Stimulated activated CD4-positive, alpha-beta T cell treated with anti-CD3 and anti-CD28 coated beads, TNF-alpha, amount 100 ng/mL, for 48 hours (primary cell): ENCODE results near the gene RUSC2.
"Not testable (repeated sequence)": the region's sequence is repeated elsewhere in the genome, so short reads cannot be mapped to it uniquely, and the experiment has no call there.

Experiments used
- DNase-seq, 3 donors: peaks; one replicate each; pipeline ENCODE4 v3.0.0-alpha.2; 2020; ENCODE audit warnings: low read depth in 3 of 3

Gene RUSC2

DNA sequence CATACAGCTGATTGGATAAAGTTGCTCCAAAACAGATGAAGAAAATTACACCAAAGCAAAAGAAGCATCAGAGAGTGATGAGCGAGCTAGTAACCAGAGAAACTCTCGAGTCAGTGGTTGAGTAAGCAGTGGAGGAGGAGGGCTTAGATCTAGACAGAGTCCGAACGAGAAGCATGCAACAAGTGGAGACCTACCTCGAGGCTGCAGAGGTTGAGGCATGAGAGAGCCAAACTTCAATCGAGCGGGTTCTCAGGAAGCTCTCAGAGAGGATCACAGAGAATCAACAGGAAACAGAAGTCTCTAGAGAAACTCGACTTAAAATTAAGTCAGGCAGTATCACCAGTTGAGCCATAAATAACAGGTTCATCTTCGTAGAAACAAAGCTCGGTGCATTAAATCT, 6.1 kb downstream of the RUSC2 start:
- DNase-seq: no peak

DNA sequence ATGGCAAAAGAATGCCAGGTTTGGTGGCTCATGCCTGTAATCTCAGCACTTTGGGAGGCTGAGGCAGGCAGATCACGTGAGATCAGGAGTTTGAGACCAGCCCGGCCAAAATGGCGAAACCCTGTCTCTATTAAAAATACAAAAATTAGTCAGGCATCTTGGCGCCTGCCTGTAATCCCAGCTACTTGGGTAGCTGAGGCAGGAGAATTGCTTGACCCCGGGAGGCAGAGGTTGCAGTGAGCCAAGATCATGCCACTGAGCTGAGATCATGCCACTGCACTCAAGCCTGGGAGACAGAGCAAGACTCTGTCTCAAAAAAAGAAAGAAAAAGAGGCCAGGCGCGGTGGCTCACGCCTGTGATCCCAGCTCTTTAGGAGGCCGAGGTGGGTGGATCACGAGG, 8.3 kb downstream of the RUSC2 start:
- not testable (repeated sequence) for DNase-seq

DNA sequence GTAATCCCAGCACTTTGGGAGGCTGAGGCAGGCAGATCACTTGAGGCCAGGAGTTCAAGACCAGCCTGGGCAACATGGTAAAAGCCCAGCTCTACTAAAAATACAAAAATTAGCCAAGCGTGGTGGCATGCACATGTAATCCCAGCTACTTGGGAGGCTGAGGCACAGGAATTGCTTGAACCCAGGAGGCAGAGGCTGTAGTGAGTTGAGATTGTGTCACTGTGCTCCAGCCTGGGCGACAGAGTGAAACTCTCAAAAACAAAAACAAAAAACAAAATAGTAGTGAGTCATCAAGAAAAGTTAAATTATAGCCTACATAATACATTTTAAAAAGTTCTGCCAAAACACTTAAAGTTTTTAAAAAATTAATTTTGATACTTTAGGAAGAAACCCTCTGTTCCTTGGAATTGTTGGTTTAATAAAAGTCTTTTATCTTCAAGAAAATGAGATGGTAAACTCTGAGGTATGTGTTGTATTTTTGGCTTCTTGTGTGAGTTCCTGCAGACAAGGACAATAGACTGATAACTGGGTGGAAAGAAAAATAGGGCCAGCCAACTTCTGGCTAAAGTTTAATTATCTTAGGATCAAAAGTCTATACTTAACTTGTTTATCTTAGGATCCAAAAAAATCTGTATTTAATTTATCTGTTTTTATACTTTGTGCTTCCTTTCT, 9.3 kb downstream of the RUSC2 start:
- no peak for DNase-seq

DNA sequence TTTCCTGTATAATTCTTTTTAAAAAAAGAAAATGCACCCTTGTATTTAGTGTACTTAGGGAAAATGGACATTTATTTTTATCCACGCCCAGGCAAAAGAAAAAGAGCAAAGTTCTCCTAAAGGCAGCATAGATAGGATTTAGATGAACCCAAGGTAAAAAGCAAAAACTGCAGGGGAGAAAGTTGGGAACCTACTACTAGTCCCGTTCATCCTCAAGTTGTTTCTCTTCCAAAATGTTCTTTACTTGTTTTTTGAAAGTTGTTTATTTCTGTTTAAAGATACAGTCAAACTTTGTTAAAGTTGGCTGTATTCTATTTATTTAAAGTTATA, 9.8 kb downstream of the RUSC2 start:
- DNase-seq: no peak

DNA sequence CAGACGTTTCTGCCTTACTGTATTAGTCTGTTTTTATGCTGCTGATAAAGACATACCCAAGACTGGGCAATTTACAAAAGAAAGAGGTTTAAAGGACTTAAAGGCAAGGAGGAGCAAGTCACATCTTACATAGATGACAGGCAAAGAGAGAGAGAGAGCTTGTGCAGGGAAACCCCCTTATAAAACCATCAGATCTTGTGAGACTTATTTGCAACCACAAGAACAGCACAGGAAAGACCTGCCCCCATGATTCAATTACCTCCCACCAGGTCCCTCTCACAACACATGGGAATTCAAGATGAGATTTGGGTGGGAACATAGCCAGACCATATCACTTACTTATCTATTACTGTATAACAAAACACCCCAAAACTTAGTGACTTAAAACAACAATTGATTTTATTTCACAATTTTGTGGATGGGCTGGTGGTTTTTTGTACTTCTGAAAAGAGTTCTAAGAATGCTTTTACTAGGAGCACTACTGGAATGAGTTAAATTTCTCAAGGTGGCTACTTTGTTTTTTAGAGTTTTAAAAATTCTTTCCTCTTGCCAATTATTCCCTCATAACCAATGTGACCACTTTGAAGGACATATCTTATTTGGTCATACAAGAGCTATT, 10.3 kb downstream of the RUSC2 start:
- DNase-seq: no peak

DNA sequence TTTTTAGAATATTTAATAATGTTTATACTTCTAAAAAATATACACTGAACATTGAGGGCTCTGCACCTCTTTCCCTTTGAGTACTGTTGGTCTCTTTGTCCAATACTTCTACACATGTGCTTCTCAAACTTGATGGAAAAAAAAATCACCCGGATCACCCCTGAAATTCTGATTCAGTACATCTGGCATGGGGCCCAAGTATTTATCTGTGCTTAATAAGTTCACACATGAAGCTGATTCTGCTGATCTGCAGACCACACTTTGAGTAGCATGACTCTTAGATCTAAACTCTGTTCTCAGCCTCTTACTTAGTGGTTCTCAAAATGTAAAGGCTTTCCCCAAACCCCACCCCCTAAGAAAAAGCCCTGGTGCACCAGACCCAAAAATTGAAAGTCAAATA, 12.0 kb downstream of the RUSC2 start:
- no peak for DNase-seq

DNA sequence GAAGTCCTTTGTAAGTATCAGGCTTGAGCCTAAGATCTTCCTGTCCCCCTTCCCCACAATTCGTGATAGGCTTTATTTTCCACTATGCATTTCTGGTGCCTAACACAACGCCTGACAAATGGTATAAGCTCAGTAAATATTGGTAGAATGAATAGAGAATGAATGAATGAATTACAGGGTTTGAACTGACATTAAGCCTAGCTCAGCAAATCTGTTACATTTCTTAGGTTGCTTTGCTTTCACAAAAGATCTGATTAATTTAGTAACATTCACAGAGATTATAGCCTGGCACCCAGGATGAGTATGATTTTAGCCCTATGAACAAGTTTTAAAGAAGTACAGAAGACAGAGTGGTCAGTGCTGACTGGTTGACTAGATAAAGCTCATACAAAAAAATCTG, 16.4 kb downstream of the RUSC2 start:
- DNase-seq: no peak

DNA sequence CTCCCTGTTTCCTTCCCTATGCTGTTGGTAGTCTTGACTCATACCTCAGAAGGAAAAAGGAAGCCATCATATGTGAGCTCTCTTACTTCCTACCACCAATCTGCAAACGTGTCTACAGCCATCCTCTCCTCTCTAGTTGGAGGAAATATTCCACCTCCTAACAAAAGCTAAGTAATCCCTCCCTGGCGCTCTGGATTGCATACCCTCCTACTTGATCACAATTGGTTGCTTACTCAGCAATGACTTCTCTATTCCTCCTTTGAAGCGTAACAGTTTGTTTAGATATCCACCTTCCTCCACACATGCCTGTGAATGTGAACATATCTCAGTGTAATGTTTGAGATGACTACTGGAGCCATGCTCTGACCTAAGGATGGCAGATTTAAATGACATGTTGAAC, 18.2 kb downstream of the RUSC2 start:
- DNase-seq: no peak

DNA sequence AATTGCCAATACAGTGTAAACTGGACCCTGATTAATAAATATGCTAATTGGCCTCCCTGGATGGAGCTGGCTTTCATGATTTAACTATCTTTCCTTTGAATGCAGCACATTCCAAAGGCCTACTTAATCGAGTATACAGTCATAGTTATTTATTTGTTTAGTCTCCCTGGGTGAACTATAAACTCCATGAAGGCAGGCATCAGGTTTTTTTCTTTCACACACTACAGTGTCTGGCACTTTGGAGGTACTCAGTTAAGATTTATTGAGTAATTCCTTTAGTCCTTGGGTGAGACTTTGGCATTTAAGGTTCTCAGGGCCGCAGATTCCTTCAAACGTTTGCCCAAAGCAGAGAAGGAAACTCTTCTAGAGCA, 20.5 kb downstream of the RUSC2 start:
- no peak for DNase-seq

DNA sequence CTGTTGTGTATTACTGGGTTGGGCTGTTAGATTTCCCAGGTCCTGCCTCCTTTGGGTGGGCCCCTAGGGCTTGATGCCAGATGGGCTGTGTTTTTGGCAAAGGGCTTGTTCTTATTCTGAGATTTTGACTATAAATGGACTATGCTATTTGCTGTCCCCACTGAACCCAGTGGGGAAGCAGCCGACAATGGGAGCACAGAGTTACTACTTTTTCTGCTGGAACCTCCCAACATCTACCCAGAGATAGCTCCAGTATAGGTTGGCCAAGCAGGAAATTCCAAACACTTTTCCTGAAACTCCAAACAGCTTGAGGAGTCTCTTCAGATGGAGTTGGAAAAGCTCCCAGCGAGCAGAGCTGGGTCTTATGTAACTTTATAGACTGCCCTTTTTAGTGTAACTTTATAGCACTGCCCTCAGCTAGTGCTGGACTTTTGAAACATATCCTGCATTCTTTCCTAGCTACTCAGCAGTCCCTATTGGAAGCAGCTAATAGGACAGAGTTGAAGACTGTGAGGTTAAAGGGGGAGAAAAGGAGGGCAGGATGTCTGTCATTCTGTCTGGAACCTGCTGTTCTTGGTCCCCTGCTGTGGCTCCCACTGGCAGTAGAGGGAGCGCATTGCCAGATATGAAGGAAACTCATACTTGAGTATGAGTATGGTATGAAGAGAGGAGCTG, 21.0 kb downstream of the RUSC2 start:
- no peak for DNase-seq

DNA sequence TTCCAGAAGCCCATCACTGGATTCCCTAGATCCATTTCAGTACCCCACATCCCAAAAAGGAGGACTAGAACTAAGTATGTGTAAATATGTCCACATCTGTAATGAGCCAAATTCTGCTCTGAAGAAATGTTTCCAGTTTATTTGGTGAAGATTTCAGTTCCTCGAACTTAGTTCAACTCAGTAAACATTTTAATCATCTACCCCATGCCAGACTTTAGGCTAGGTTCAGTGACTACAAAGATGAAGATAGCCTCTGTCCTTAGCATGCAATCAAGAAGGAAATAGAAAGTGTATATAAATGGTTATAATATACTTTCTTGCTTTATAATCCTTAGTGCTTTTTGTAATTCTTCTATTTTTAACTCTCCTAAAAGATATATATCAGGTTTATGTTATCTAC, 21.5 kb downstream of the RUSC2 start:
- DNase-seq: no peak

DNA sequence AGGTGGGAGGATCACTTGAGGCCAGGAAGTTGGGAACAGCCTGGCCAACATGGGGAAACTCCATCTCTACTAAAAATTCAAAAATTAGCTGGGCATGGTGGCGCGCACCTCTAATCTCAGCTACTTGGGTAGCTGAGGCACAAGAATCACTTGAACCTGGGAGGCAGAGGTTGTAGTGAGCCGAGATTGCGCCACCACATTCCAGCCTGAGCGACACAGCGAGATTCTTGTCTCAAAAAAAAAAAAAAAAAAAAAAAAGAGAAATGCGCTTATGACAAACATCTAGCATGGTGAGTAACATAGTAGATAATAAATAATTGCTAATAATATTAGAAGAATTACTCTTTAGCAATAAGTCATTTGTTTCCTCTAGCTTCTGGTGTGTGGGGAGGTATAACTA, 25.9 kb downstream of the RUSC2 start:
- no peak for DNase-seq

DNA sequence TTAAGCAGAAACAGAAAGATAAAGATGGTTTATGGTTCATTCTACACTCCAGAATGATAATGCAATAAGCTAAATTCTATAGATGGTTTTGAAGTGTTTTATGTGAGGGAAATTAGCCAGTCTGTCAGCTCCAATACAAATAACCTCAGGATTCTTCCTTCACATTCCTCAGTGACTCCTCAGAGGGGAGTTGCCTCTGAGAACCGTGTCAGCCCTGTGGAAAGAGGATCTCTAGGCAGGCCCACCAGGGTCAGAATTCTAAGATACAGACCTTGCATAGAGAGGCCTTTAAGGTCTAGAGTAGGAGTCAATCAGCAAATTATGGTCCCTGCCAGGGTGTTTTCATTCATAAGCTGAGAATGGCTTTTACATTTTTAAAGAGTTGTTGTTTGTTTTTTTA, 26.6 kb downstream of the RUSC2 start:
- no peak for DNase-seq

DNA sequence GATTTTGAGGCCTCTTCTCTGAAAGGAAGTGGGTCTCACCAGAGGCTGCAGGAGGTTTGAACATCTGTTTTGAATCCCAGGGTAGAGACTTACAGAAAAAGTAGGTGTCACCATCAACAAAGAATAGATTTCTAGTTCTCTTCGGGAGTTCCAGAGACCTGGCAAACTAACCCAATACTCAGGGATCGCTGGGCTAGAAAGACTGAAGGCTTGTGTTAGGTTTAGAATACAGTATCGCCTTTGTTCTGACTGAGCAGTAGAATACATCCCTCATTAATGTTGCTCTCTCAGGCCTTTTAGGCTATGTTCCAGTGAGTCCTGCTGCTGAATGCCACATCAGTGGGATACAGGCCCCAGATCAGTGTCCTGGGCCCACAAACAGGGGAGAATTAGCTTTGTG, 27.2 kb downstream of the RUSC2 start:
- DNase-seq: no peak

DNA sequence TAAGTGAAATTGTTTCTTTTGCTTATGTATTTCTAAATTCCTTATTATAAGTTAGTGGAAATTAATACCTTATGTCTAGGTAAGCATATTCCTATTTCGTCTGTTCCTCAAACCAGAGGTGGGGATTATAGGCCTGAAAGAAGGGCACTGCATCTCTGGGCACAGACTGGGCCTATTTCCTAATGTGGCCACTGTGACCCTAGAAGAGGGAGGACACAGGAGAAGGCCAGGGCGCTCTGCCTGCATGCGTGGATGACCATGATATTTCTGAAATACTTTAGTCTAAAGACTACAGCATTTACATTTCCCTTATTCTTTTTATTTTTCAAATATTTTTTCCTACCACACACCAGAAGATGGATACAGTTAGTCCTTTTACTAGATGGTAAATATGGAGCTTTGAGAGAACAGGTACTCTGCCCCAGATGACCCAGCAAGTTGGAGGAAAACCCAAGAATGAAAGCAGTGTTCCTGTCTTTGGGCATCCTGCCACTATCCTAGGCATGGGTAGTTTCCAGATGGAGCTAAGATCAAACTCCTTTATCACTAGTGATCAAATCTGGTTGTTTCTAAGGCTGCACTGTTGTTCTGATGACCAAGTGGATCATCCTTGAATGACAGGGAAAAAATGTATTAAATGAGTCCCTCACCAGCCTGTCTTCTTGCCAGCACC, 27.8 kb downstream of the RUSC2 start:
- no peak for DNase-seq

DNA sequence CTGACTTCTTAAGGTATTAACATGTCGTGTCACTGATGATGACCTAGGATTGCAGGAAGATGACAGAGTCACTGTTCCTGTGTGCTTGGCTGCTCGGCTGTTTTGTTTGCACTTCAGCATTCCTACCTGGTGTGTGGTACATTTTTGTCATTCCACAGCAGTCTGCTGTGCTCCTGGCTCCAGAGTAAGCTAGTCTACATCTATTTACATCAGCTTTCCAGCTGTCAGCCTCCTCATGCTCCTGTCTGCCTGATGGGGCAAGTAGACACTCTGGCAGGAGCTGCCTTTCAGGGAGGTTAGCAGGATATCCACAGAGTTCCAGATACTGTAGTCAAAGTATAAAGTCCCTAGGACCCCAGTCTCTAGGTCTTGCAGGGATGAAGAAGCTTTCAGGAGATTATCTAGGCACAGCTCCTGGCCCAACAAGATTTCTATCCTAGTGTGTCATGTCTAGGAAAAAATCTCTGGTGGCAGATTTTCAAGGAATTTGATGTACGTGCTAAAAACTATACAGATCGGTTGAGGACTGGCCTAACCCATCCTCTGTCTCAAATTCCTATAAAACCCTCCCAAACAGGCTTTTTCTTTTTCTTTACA, 28.4 kb downstream of the RUSC2 start:
- DNase-seq: no peak

DNA sequence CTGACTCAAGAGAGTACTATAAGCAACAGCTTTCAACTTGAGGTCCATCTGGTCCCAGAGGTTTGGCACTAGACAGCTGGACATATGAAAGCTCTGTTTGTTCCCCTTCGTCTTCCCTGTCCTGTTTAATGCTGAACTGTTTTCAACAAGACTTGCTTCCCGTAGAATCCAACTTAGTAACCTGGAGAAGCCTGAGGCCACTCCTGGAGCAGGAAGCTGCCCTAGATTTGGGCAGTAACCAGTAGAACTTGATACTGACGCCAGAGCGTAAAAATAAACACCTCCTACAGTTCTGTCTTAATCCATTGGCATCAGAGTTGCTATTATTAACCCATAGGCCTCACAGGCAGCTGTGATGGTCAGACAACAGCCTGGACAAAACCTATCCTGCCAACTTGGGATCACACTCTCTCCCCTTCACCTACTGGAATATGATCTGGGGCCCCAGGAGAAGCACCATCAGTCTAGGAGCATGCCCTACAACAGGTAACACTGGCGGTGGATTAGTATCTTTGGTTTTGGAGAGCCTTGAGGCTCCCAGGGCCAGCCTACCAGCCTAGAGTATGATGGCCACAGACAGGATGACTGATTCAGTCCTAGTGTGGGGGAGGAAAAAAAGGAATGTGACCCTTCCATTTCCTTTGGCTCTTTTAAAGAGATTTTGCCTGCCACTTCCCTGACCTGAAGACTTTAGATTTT, 29.2 kb downstream of the RUSC2 start:
- DNase-seq: no peak

DNA sequence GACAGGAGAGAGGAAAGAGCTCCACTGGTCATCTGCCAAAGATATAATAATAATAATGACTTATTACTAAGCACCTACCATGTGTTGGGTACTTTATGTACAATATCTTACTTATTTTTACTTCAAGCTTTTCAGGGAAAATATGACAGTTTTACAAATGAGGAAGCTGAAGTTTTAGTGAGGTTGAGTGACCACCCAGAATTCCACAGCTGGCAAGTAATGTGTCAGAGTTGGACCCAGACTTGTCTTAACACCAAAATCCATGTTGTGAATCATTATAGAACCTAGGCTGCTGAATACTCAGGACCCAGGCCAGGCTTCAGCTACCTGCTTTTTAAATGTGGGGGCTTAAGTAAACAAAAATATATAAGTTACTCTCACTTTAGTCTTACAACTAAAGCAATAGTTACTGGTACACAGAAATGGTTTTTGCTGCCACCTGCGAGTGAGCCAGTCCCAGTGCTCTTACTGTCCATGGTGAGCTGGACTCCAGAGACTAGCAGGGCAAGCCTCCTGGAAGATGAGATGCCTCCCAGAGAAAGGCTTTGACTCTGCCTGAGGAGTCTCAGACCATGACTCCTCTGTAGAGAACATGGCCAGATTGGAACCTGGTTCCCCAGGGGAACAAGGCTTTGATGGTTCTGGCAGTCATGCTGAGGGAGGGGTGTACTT, 29.9 kb downstream of the RUSC2 start:
- no peak for DNase-seq

DNA sequence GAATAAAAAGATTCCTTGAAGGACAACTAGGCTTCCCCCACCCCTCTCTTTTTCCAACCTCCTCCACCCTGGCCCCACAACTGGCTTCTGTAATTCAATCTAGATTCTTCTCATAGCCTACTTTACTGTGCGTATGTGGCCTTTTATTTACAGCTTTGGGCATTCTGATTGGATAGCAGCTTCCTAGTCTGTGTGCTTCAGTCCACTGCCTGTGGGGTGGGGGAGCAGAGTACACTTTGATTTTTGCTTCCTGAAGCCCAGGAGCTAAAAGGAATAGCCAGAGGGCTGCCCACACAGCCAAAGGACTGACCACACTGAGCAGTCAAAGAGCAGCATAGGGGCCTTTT, 30.4 kb downstream of the RUSC2 start:
- DNase-seq: no peak

DNA sequence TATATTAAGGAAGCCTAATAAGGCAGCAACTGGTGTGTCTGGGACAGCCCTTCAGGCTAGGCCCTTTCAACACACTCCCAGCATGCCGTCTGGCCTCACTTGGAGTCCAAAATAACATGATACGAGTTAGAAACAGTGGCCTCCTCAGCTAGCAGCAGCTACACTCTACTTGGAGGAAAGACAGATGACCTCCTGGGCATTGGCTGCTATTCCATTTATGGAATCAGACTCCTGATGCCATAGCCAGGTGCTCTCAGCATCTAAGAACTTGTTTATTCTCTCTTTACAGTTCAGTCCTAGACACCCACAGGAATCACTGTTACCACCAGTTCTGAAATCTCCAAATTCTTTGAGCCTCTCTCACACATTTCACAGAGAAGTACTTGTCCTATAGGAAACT, 31.8 kb downstream of the RUSC2 start:
- no peak for DNase-seq

DNA sequence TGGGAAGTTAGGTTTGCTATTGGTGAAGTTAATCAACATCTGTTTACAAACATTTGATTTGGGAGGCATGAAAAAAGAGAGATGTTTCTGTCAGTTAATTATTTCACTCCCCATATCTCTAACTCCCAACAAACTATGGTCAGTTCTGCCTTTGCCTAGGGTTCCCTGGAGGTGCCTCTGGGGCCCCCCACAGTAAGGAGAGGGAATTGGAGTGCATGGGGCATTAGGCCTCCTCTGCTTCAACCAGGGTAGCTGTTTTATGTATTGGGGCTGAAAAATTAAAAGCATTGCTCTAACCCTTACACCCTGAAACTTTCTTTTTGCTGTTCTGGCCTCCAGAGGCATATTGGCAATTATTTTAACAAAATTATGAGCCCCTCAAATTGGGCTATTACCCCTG, 32.3 kb downstream of the RUSC2 start:
- DNase-seq: no peak

DNA sequence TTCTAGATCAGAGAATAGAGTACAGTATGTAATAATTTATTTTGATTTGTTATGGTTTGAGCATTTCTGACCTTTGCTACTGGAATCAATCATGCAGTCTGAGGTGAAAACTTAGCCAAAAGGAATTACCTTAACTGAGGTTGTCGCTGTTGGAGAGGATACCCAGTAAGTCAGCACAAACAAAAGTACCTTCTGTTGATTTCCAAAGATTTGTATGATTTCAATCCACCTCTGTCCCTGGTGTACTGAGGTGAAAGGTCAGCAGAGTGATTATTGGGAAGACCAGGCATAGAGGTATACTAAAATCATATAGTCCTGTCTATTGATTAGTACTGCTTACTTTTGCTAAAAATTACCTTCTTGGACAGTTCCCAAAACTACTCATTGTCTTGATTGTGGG, 32.8 kb downstream of the RUSC2 start:
- DNase-seq: no peak
